NCI-H2029 (cell line): ENCODE results near the gene SRI.
A peak's percentile ranks its signal among the peaks of the same experiment; 100 is the strongest.
"Not testable (repeated sequence)": the region's sequence is repeated elsewhere in the genome, so short reads cannot be mapped to it uniquely, and the experiment has no call there.

Experiments
- DNase-seq: peaks from one replicate; lab custom pipeline; 2025; lab: John Stamatoyannopoulos, UW

SRI gene, protein sequence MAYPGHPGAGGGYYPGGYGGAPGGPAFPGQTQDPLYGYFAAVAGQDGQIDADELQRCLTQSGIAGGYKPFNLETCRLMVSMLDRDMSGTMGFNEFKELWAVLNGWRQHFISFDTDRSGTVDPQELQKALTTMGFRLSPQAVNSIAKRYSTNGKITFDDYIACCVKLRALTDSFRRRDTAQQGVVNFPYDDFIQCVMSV

DNA sequence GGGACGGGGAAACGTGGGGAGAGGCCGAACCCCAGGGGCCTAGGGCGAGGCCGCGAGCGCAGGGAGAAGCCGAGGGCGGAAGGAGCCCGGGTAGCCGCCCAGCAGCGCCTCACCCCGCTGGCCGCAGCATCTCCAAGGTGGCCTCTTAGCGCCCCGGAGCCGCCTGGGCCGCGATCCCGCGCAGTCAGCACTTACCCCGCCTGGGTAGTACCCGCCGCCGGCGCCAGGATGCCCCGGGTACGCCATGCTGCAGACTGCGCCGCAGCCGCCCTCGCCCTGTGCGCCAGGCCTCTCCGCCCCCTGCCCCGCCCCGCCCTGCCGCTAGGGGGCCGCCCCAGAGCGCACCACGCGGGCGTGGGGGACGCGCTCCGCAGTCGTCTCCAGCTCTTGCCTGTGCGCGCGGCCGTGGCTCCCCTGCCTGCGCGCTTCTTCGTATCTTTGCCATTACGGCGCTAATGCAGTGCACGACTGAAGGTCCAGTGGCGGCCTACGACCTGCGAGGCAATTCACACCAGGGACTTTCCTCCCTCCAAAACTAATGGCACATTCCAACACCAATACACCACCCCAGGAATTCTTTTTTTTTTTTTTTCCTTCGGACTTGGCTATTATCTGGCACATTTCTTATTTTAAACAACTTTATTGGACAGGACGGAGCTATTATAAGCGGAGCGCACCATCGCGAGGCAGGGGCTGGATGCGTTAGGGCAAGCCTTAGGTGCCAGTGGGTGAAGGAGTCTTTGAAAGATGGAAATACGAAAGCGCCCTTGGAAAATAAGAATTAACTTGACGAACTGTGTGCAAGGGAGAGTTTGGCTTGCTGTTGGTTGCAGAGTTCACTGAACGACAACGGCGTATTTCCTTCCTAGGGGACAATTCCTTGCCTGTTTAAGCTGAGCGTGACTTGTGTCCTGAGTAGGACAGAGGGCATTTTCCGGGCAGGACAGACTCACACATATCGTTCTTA lies at the start of gene SRI:
Gene SRI, minus strand, starts transcription at position 258 of the 967 bp plus-strand sequence. Its CDS starts 12 bp downstream, at position 246.
- peak; percentile 67 for DNase-seq

DNA sequence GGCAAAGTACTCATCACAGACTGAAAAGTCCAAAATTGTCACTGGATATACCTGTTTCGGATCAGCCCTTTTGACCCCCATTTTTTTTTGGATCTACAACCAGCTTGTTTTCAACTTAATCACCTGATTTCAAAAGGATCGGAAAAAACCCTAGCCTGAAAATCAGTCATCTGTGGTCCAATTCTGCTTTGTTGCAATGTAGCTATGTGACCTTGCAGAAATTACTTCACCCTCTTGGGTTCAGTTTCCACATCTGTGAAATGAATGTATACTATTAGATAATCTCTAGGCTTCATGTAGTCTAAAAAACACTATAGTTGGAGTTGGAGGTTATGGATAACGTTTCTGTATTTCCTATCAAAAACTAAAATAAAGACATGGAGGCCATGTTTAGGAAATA lies 49.7 kb upstream of the SRI start:
- DNase-seq, result no peak

DNA sequence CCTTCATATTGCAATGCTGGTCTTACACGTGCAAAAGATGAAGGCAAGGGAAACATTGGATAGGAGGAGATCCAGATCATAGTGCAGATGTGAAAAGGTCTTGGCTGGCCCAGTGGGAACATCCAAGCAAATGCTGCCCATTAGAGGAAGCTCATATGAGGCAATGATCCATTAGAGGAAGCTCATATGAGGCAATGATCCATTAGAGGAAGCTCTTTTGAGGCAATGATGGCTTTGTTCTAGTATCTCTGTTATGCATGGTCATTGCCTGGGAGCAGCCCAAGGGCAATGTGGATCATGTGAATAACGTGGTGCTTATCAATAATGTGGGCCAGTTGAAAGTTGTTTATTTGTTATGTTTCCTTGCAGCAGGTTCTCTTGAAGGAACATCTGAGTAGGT lies 49.0 kb upstream of the SRI start:
- DNase-seq, result no peak

DNA sequence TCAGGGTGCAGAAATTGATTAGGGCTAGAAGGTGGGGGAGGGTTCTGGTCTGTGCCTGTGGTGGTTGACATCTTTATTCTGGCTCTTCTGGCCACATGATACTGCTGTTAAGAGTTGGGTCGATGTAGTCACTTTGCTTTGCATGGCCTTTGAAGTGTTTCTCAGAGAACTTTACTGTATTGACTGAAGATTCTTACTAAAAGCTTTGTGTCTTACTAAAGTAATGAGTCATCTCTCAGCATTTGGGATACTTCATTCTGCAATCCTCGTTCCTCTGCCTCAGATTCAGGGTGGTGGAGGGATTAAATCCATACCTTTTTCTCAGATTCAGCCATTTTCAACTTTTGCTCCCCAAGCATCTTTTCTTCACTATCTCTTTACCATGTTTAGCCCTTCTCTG lies 48.2 kb upstream of the SRI start:
- DNase-seq, result no peak

DNA sequence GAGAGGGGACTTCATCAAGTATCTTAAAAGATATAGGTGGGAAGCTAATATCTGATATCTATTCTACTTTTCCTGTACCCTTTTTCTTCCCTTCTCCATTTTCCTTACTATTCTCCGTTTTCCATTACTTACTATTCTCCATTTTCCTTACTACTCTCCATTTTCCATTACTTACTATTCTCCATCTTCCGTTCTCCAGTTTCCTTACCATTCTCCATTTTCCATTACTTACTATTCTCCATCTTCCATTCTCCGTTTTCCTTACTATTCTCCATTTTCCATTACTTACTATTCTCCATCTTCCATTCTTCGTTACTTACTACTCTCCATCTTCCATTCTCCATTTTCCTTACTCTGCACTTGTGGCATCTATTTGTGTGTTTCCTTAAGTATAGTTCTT lies 47.6 kb upstream of the SRI start:
- DNase-seq, result no peak

DNA sequence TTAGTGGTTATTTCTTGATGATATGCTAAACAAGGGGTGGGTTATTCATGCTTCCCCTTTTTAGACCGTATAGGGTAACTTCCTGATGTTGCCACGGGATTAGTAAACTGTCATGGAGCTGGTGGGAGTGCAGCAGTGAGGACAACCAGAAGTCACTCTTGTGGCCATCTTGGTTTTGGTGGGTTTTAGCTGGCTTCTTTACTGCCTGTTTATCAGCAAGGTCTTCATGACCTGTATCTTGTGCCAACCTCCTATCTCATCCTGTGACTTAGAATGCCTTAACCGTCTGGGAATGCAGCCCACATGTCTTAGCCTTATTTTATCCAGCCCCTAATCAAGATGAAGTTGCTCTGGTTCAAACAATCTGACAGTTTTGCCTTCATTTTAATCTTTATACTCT lies 45.1 kb upstream of the SRI start:
- not testable (repeated sequence) for DNase-seq

DNA sequence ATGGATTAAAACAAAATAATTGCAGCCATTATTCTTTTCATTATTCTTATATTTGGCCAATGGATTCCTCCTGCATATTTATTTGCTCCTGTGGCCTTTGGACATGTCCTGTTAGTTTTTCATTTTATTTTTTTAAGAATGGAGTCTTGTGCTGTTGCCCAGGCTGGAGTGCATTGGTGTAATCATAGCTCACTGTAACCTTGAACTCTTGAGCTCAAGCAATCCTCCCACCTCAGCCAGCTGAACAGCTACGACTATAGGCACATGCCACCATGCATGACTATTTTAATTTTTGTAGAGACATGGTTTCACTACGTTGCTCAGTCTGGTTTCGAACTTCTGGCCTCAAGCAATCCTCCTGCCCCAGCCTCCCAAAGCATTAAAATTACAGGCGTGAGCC lies 42.7 kb upstream of the SRI start:
- DNase-seq, result no peak

DNA sequence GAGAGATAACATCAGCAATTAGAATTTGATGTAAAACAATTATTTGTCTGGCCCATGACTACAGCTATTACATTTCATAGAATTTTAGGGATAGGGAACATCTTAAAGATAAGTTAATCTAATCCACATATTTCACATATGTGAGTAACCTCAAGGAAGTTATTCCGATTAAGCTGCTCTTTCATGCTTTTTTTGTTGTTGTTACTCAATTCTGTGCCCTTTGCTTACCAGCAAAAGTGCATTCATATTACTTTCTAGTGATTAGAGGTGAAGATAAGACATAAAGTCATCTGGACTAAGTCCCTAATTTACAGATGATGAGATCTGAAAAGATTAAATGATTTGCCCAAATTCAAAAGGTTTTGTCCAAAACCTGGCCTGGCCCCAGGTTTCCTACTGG lies 40.9 kb upstream of the SRI start:
- DNase-seq, result no peak

DNA sequence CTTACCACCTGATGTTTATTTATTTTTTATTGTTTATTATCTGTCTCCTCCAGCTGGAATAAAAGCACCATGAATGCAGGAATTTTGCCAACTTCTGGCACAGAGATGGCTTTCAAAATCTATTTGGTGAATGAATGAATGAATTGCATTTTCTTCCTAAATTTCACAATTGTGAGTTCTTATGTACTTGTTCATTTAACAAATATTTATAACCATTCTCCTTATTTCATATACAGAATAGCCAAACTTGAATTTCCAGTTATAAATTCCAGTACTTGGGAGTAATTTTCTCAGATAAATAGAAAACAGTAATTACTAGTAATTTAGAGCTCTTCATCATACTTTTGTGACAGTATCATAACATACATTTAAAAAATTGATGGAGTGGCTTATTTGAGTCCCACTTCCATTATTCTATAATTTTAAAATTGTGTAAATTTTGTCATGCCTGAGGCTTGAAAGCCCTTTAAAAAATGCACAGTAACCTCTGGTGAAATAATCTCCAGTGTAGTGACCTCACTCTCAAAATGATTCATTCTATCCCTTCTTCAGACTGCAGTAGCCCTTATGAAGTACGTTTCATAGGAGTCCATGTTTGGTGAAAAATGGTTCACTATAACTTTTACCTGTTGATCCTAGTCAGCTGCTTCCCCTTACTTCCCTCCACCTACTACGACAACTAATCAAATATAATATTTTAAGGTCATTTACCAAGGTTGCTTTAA lies 40.0 kb upstream of the SRI start:
- no peak for DNase-seq

DNA sequence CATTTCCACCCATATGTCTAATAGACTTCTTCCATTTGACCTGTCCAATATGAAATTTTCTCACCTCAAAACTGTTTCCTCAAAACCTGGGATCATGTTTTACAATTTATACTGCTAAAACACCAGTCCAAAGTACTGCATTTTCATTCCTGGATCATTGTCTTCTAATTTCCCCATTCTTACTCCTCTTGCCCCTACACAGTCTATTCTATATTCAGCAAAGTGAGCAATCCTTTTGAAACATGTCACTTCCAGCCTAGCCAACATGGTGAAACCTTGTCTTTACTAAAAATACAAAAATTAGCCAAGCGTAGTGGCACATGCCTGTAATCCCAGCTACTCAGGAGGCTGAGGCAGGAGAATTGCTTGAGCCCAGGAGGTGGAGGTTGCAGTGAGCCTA lies 38.5 kb upstream of the SRI start:
- not testable (repeated sequence) for DNase-seq

DNA sequence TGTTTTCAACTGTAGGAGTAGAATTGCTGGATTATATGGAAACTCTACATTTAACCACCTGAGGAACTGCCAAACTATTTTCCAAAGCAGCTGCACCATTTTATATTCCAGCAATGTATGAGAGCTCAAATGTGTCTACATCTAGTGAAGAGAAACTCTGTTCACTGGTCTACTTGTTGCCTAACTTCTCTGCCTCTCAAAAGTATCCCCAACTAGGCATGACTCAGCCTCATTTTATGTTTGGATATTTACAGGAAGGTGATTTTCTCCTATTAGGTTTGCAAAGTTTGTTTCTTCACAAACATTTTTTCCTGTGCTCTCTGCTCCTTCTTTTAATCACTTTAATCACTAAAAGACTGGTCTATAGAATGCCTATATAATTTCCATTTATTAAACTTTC lies 37.1 kb upstream of the SRI start:
- no peak for DNase-seq

DNA sequence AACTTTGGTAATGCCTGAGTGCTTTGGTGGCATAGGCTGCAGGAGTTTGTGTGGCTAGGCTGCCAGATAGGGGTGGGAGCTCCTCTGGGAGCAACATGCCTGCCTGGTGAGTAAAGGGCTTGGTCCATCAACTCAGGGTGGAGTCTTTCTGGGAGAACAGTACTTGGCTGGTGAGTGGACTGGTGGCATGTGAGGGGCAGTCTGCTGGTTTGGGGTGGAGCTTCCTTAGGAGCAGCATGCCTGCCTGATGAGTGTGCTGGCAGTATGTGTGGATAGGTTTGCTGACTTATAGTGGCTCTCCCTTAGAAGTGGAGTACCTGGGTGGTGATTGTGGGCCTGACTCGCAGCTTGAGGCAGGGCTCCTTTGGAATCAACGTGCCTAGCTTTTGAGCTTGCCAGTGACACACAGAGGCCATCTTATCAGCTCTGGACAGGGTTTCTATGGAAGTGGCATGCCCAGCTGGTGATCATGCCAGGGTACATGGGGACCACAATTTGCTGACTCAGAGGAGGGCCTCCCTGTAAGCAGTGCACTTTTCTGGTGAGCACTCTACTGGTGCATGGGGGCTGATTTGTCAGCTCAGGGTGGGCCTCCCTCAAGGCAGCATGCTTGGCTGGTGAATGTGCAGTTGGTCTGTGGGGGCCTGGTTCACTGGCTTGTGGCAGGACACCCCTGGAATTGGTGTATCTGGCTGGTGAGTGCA lies 35.0 kb upstream of the SRI start:
- DNase-seq, result no peak

DNA sequence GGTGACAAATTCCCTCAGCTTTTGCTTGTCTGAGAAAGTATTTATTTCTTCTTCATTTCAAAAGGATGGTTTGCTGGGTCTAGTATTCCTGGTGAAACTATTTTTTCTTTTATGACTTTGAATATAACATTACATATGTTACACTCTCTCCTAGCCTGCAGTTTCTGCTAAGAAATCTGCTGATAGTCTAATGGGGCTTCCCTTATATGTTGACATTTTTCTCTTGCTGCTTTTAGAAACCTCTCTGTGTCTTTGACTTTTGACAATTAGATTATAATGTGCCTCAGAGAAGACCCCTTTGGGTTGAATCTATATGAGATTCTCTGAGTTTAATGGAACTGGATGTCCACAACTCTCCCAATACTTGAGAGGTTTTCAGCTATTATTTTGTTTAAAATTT lies 33.8 kb upstream of the SRI start:
- DNase-seq, result no peak

DNA sequence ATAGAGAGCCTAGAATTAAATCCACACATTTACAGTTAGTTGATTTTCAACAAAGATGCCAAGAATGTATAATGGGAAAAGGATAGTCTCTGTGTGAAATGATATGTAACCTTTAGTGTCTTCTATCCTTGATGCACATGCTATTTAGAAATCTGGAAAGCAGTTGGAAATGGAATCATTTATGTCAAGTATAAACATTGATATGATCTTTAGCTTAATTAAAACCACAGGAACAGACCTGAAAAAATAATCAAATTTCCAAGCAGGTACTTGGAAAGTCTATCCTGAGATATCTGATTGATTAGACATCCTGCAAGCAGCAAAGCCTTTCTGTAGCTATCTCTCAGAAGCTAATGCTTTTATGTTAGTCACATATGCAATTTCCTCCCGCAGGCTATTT lies 24.4 kb upstream of the SRI start:
- DNase-seq, result no peak

DNA sequence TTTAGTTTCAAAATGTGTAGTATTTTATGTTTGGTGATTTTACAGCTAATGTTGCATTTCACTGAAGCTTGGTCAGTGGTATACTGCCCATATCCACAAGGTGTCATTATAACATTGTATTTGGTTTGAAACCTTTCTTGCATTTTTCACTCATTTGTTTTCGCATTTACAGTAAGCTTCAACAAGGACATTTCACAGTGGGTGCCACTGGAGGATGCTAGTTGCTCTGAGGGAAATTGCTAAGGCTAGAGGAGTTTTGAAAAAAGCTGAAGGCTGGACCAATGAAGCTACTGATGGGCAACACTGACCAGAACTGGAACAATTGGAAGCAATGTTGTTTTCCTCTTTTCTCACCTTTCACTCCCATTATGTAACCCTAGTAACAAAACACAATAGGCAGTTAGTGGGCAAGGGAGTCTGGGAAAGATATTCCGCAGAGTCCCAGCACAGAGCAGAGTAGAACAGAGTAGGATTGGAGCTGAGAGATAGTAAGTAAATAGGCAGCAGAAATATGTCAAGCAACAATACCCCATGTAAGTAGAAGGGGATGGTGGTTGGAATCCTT lies 23.6 kb upstream of the SRI start:
- DNase-seq, result peak; percentile 37

DNA sequence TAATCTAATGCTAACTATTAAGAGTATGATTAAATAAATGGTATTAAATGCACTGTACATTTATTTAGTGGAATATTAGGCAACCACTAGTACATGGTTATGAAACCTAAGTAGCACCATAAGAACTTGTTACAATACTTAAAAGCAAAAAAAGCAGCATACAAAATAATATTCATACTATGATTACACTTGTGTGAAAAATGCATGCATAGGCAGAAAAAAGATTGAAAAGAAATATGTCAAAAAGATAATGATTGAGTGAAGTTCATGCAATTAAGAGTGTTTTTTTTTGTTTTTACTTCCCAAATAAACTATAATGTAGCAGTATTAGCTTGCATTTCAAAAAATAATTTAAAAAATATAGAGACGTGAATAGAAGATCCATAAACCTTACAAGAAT lies 20.0 kb upstream of the SRI start:
- DNase-seq, result no peak

DNA sequence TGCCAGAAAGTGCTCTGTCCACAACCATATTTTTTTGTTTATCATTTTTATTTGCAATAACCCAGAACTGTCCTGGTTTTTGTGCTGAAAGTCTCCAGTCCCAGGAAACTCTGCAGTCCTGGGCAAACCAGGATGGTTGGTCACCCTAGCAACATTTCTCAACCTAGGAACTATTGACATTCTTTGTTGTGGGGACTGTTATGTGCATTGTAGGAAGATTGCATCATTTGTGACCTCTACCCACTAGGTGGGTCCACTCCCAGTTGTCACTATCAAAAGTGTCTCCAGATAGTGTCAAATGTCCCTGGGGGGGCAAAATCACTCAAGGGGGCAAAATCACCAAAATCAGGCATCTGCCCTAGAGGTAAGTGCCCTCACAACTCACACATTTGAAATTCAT lies 14.0 kb upstream of the SRI start:
- no peak for DNase-seq

DNA sequence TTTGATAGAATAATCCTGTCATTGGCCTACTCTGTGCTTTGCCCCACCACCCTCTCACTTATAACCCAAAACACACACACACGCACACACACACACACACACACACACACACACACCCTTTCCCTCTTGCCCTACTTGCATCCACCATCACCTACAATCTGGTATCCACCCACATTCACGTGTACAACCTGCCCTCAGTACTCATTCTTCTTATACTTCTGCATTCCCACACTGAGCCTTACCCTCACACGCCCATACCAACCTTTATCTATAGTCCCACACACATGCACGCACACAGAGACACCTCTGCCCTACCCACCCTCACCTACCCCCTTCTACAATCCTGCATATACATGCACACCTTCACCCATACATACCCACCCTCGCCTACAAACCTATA lies 10.8 kb upstream of the SRI start:
- no peak for DNase-seq

DNA sequence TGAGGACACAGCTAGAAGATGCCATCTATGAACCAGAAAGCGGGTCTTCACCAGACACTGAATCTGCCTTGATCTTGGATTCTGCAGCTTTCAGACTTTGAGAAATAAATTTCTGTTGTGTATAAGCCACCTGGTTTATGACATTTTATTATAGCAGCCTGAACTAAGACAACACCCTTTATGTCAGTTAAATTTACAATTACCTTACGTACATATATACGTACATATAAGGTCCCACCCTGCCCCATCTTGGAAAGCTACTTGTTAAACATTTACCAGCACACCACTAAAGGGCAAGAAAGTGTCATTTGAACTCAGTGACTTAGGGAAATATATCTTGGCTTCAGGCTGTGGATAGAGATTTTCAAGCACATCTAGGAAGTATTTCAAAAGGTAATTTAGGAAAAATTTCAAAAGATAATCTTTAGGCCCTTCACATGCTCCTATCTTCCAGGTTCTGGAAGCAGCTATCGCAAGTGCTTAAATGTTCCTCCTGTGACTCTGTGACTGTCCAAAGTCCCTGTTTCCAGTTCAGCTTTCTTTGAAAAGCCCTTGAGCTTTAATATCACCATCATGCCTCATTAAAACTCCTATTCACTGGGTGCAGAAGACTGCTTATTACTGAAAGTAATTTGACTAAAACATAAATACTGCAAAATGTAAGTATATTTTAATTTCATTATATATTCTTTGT lies 9.6 kb upstream of the SRI start:
- DNase-seq, result no peak

DNA sequence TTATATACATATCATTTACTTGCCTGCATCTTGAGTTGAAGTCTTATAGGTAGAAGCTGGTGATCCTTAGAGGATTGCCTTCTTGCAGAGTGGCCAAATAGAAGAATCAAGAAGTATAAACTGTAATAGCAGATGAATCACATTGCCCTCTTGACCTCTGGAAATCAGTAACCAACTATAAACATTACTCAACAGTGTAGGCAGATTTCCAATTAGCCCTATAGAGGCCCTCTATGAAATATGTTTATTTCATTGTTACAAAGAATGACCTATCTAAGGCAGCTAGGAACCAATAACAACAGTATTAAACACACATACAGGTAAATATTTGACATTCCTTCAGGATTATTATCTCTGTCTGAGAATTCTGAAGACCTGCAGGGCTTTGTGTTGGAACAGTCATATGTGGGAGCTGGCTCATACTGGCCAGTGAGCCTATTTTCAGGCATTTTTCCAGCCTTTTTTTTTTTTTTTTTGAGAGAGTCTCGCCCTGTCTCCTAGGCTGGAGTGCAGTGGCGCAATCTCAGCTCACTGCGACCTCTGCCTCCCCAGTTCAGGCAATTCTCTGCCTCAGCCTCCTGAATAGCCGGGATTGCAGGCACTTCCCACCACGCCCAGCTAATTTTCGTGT lies 7.2 kb upstream of the SRI start:
- no peak for DNase-seq

DNA sequence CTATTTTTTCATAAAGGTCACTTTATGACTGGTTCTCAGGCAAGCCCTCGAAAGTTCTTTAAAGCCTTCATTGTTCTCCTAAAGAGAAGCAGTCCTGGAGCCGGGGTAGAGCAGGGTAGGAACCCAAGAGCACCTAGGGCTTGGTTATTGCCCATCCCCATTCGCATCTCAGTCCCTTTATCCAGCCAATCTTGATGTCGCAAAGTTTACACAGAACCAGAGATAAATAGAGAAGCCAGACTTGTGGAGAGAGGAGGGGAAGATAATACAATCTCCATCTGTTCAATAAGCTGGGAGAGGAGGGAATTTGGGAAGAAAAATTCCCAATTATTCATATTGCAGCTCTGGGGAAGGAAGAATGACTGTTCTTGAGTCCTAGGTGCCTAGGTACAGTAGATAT lies 6.4 kb upstream of the SRI start:
- no peak for DNase-seq
